Activated CD8-positive, alpha-beta memory T cell treated with anti-CD3 and anti-CD28 coated beads, Interleukin-2, amount 50 U/mL, for 24 hours (primary cell): ENCODE results near the gene CIART.
"Not testable (repeated sequence)": the region's sequence is repeated elsewhere in the genome, so short reads cannot be mapped to it uniquely, and the experiment has no call there.

Experiments
- DNase-seq: peaks from one replicate; pipeline ENCODE4 v3.0.0-alpha.2; 2020; ENCODE audit errors: extremely low read depth

CIART gene

DNA sequence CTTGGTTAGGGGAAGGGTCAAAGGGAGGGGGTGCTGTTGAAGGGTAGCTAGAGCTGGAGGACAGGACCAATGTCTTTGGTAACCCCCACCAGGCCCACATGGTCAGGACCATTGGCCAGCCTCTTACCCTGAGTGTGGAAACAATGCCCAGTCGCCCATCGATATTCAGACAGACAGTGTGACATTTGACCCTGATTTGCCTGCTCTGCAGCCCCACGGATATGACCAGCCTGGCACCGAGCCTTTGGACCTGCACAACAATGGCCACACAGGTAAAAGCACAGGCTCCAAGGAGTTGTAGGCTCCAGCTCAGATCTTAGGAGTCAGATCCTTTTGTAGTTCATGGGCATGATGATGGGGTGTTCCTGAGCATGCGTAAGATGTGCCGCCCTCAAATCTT lies 21.0 kb upstream of the CIART start:
- DNase-seq = no peak

DNA sequence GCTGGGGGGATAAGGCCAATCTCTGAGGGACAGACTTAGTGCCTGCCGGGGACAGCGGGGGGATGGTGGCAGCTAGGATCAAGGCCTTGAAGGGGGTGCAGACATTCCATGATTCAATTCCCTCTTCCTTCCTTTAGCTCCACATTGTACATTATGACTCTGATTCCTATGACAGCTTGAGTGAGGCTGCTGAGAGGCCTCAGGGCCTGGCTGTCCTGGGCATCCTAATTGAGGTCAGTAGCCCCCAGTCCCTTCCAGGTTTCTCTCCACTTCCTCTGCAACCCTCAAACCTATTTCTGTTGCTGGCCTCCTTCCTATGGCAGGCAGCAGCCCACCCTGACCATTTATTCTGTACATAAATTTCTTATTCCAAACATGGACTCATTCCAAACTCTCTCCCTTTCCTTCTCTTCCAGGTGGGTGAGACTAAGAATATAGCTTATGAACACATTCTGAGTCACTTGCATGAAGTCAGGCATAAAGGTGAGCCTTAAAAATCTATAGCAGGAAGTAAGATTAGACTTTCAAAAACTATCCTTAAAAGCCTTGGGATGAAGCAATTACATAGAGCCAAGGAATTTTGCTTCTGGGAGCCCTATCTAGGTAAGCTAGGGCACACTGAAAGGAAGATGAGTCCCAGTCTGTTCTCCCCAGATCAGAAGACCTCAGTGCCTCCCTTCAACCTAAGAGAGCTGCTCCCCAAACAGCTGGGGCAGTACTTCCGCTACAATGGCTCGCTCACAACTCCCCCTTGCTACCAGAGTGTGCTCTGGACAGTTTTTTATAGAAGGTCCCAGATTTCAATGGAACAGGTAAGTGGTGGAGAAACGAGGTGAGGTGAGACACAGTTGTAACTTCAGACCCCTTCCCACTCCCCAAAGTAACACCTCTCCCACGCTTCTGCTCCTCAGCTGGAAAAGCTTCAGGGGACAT lies 19.7 kb upstream of the CIART start:
- no peak for DNase-seq

- no peak for DNase-seq
Observed at GRCh38 chr1:150263549-150263948, 18.8 kb upstream of the CIART start.

DNA sequence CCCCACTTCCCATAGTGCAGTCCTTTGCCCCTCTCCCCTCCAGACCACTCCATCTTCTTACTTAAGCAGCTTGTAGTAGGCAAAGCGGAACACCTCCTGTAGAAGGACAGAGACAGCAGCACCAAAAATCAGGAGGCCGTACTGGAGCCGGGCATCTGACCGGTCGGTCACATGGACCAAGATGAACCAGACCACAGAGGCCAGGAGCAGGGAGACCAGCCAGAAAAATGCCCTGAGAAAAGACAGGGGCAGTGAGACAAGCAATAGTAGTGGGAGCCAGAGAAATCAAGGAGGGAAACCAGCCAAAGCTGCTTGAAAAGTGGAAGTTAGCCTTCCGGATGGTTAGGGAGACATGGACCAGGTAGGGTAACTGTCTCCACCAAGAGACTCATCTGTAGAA lies 14.5 kb upstream of the CIART start:
- DNase-seq = no peak

GRCh38 chr1:150268340-150268704 lies 14.0 kb upstream of the CIART start:
- DNase-seq = no peak

GRCh38 chr1:150268705-150269403 lies 13.5 kb upstream of the CIART start, which contains the start of gene APH1A:
Gene APH1A (minus strand): TSS chr1:150269016. CDS start chr1:150268810, 206 bp downstream.
- peak; percentile 87 for DNase-seq

DNA sequence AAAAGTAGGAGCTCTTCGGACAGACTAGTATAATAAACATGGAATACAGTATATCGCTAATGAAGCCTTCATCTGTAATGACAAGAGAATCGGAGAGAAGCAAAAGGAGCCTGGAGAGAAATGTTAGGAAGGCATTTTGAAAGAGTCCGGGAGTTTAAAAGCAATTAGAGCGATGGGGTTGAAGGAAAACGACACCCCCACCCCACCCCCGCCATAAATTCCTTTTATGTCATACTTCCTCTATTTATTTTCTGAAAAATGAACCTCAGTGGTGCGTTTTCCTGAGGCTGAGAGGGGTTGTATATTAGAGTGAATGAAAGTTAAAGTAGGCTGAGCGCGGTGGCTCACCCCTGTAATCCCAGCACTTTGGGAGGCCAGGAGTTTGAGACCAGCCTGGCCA lies 12.9 kb upstream of the CIART start:
- DNase-seq = no peak

GRCh38 chr1:150271291-150271959 lies 10.9 kb upstream of the CIART start:
- no peak for DNase-seq

- DNase-seq = no peak
Observed at GRCh38 chr1:150273311-150273710, 9.0 kb upstream of the CIART start.

- no peak for DNase-seq
Observed at GRCh38 chr1:150280138-150280707, 2.1 kb upstream of the CIART start.

- DNase-seq = no peak
Observed at GRCh38 chr1:150281221-150281757, 1.1 kb upstream of the CIART start.

GRCh38 chr1:150282558-150282958 lies 204 bp downstream of the CIART start:
- DNase-seq = no peak

DNA sequence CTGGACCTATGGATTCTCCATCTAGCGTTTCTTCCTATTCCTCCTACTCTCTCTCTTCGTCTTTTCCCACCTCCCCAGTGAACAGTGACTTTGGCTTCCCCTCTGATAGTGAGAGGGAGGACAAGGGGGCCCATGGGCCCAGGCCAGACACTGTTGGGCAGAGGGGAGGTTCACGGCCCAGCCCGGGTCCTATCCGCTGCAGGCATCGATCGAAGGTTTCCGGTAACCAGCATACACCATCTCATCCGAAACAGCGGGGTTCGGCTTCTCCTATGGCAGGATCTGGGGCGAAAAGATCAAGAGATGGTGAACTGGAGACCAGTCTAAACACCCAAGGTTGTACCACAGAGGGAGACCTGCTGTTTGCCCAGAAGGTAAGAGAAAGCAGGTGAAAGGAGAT lies 906 bp downstream of the CIART start:
- no peak for DNase-seq

- no peak for DNase-seq
Observed at GRCh38 chr1:150288382-150288781, 6.0 kb downstream of the CIART start.

- no peak for DNase-seq
Observed at GRCh38 chr1:150288822-150289221, 6.5 kb downstream of the CIART start.

DNA sequence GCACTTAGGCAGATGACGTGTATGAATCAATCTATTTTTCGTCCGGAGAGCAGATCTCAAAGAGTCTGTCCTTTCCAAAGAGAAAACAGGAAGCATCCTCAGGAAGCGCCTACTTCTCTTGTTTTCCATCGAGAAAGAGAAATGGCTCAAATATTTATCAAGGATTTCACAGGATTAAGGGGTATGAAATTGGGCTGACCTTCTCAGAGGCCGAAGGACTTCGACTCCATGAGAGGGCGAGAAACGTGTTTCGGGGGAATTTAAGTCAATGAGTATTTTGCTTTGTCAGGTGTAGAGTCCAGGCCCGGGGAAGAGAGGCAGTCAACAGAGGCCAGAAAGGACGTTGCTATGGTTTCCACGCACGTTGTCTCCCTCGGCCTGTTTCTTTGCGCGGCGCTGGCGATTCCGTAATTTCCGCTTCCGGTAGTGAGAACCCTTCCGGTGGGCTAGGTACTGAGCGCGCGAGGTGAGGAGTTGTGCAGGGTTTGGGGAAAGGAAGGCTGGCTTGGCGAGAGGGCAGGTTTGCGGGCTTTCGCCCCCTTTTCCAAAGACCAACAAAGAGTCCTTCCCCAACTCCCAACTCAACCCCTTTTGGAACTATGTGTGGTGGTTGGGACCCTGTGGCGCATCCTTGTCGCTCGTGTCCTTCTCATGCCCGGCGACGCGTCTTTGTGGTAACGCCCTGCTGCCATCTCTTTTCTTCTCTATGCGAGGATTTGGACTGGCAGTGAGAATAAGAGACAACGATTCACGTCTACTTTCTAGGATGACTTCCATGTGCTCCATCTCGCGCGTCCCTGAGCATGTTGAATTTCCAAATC lies 11.3 kb downstream of the CIART start, which contains the start of gene MRPS21:
MRPS21 (plus strand) TSS at position 429 of the 821 bp plus-strand sequence. CDS start 506 bp downstream, outside the sequence.
- DNase-seq = peak; percentile 79

- no peak for DNase-seq
Observed at GRCh38 chr1:150295476-150295875, 13.1 kb downstream of the CIART start.

DNA sequence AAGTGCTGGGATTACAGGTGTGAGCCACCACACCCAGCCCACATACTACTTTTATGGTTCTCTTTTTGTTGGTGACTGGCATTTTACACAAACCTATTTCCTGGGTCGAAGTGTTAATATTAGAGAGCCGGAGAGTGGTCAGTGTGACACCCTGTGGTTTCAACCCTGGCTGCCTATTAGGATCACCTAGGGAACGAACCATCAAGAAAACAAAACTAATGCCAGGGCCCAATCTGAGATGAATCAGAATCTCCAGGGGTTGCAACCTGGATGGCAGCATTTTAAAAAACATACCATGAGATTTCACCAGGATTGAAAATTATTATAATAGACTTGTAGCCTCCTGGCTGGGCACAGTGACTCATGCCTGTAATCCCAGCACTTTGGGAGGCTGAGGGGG lies 17.4 kb downstream of the CIART start:
- DNase-seq = no peak

GRCh38 chr1:150302338-150302737 lies 20.0 kb downstream of the CIART start:
- DNase-seq = no peak

DNA sequence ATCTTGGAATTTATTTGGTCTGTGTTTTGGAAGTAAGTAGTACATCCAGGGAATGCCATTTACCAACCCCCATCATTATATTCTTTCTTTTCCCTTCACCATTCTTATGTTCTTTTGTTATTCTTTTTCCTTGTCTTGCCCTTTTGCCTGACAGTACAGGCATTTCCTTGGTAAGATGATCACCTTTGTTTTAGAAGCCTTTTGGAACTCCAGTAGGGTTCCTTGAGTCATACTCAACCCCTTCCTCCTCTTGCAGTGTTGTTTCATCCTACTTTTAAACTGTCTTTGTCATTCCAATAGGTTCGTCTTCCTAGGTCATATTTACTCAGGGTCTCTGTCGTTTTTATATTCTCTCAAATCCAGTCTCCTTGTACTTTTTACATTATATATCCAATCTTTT lies 20.5 kb downstream of the CIART start:
- DNase-seq = no peak

DNA sequence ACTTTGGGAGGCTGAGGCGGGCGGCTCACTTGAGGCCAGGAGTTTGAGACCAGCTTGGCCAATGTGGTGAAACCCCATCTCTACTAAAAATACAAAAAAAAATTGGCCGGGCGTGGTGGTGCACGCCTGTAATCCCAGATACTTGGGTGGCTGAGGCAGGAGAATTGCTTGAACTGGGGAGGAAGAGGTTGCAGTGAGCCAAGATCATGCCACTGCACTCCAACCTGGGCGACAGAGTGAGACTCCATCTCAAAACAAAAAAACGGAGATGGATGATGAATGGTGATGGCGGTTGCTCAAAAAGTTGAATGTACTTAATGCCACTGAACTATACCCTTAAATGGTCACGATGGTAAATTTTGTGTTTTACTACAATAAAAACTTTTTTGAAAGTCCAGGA lies 26.2 kb downstream of the CIART start:
- DNase-seq = not testable (repeated sequence)
